Erythroblast (primary cell): Measurements from ENCODE around the gene E2F2.
A peak's percentile ranks its signal among the peaks of the same experiment; 100 is the strongest.

ENCODE experiments used
- DNase-seq, 2 experiments: peaks; one replicate each; lab custom pipeline; 2025; lab: John Stamatoyannopoulos, UW
- GATA1 ChIP-seq: IDR thresholded peaks from 2 replicates; pipeline ENCODE4 v1.6.1; 2011; ENCODE audit warnings: low read depth, mild to moderate bottlenecking, control low read depth, low read length, moderate library complexity
- POLR2A ChIP-seq: IDR thresholded peaks from 2 replicates; pipeline ENCODE4 v1.6.1; 2011; ENCODE audit warnings: mild to moderate bottlenecking, low read length

Gene E2F2

GRCh38 chr1:23484253-23485001 lies 46.6 kb downstream of the E2F2 start:
- no peak for TF ChIP-seq POLR2A
- TF ChIP-seq GATA1: no peak

DNA sequence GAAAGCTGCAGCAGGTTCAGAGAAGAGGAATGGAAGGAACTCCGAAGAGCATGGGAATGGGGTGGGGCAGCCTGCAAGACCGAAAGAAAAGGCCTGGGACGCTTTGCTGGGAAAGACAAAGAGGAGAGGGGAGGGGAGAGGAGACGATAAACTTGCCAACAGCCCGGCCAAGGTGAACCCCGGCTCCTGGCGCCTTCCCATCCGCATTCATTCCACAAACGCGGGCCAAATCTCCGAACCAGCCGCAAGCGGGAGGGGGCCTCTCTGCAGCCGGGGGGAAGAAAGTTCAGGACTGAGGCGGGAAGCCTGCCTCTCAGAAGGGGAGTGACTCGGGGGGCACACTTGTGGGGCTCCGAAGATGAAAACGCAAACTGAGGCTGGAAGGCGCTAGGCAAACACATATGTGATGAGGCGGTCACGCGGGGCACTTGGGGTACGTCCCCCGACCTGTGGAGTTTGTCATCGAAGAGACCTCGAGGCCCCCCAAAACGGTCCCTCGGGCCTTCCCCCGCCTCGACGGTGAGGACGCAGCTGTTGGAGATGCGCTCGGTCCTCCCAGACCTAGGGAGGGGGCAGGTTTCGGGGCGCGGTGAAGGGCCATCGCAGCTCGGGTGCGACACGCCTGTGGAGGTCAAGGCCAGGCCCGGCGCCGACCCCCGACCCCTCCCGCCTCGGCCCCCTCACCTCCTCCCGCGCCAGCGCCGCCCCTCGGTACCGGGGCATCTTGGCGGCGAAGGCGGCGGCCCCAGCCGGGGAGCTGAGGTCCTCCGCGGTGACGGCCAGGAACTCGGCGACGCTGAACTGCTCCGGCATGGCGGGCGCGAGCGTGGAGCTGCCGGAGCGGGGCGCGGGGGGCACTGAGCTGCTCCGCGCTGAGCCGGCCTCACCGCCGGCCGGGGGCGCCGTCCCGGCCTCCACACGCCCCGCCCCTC lies 47.4 kb downstream of the E2F2 start, which contains the start of gene ASAP3:
TSS of gene ASAP3 (minus strand) at position 859 of the 932 bp plus-strand sequence. CDS start at position 813, 46 bp downstream.
- TF ChIP-seq POLR2A (no peak), GATA1 (no peak)
- no peak for DNase-seq

More at GRCh38 chr1:23484253-23485001, 46.6 kb downstream of the E2F2 start:
- peak; percentile 88 to 92 for DNase-seq

- DNase-seq: no peak
- no peak for TF ChIP-seq GATA1
- no peak for TF ChIP-seq POLR2A
These were observed 49.1 kb downstream of the E2F2 start for GRCh38 chr1:23481904-23482303.

- TF ChIP-seq POLR2A: no peak
- no peak for TF ChIP-seq GATA1
- no peak for DNase-seq
These were observed 49.9 kb downstream of the E2F2 start for GRCh38 chr1:23481026-23481597.

GRCh38 chr1:23480187-23481025 lies 50.6 kb downstream of the E2F2 start:
- TF ChIP-seq GATA1 (no peak), POLR2A (no peak)
- no peak for DNase-seq

DNA sequence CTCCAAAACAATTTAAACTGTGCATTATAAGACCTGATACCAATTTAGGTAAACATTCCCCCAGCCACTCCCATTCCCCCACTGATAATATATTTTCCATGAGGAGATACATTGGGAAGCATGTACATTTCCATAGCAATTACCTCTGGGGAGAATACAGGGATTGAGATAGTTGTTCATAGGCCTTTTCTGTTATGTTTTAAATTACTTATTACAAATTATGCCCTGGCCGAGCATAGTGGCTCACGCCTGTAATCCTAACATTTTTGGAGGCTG lies 51.4 kb downstream of the E2F2 start:
- DNase-seq: no peak
- TF ChIP-seq GATA1 (no peak), POLR2A (no peak)

GRCh38 chr1:23478896-23479665 lies 52.0 kb downstream of the E2F2 start:
- no peak for DNase-seq

GRCh38 chr1:23477359-23478144 lies 53.5 kb downstream of the E2F2 start:
- TF ChIP-seq POLR2A (no peak), GATA1 (no peak)
- DNase-seq: no peak

More at GRCh38 chr1:23478896-23479665, 52.0 kb downstream of the E2F2 start:
- no peak for TF ChIP-seq POLR2A
- no peak for TF ChIP-seq GATA1

- DNase-seq: no peak
These were observed 55.4 kb downstream of the E2F2 start for GRCh38 chr1:23475641-23476040.

DNA sequence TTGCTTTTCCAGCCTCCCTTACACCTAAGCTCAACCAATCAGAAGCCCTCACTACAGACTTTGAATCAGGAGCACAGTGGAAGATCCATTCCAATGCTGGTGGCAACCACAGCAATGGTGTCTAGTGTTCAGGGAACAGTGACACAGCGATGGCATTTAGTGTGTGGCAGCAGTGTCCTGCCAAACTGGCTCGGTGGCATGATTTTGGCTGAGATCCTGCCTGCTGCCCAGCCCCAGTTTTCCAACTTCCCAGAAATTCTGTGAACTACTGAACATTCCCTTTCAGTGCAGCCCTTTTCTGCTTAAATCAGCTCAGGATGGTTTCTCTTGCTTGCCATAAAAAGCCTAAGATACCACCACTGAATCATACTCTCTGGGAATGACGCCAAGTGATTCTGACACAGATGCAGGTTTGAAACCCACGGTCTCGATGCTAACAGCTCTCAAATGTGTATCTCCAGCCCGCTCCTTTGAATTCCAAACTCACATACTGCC lies 55.9 kb downstream of the E2F2 start:
- no peak for TF ChIP-seq POLR2A
- no peak for TF ChIP-seq GATA1
- peak in 1 of 2 experiments; percentile 20 for DNase-seq

More at GRCh38 chr1:23475641-23476040, 55.4 kb downstream of the E2F2 start:
- TF ChIP-seq GATA1 (no peak), POLR2A (no peak)

DNA sequence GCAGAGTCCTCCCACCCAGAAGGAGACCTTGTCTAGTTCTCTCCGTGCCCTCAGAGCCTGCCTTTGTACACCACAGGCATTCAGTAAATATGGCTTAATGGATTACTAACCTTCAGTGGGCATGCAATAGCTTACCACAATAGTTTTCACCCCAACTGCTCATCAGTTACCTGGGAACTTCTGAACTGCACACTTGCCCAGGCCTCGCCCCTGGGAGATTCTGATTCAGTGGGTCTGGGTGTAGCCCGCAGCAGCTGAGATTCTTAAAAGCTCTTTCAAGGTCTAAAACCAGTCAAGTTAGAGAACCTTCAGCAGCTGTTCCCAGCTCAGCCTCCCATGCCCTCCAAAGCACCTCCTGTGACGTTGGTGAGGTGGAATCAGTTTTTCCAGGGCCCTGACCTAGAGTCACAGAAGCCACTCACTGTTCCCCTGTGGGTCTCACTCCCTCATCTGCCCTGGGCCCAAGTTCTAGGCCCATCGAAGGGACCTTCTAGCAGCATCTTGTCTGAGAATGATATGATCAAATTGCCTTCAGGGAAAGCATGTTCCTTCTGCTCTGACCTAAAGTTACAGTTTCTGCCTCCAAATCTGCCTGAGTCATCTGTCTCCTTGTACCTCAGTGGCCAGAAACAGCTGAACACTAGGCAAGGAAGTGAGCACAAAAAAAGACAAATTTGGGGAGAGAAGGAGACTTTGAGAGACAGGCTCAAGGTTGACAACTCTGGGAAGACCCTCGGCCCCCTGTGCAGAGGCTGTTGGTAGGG lies 57.8 kb downstream of the E2F2 start:
- TF ChIP-seq GATA1 (no peak), POLR2A (no peak)
- DNase-seq: no peak
